GM12892 (cell line): ENCODE data around the gene DDX50.

Experiments
- DNase-seq: peaks from one replicate; pipeline ENCODE4 v3.0.0; 2011; ENCODE audit not compliant: insufficient read length
- FAIRE-seq: peaks from 2 replicates; lab custom pipeline; 2011; peaks lifted over from hg19 to GRCh38; lab: Jason Lieb, UNC
- POLR2A ChIP-seq: IDR thresholded peaks from 2 replicates; pipeline ENCODE4 v1.6.1; 2011; ENCODE audit warnings: low read depth, low read length, control low read depth
- POLR2AphosphoS5 ChIP-seq: IDR thresholded peaks from 2 replicates; pipeline ENCODE4 v1.6.1; 2011; ENCODE audit warnings: low read depth, low read length, control low read depth
- TAF1 ChIP-seq: IDR thresholded peaks from 2 replicates; pipeline ENCODE4 v1.6.1; 2011; ENCODE audit warnings: low read depth, mild to moderate bottlenecking, control low read depth, low read length, borderline replicate concordance

Gene DDX50

GRCh38 chr10:68992636-68993440 is 91.7 kb downstream of the DDX50 start:
- no peak for TF ChIP-seq POLR2A
- no peak for TF ChIP-seq POLR2AphosphoS5
- no peak for TF ChIP-seq TAF1
- DNase-seq (no peak), FAIRE-seq (no peak)
